Adrenal gland (tissue), 5 donors: Measurements from ENCODE around the gene VKORC1.

Experiments used
- POLR2A ChIP-seq, 2 donors: fragments of 450-650 bp; IDR thresholded peaks; one replicate each; pipeline ENCODE4 v1.6.1; 2017; ENCODE audit warnings: antibody characterized with exemption in 2 of 2, mild to moderate bottlenecking in 2 of 2, moderate library complexity in 1 of 2
- TF ChIP-seq, protein P1 (sequence below), 6 experiments: fragments of 450-650 bp in 4 of 6; fragments of 200-600 bp in 2 of 6; sonication (generic) in 1 of 6; IDR thresholded peaks; 1 replicate in 5 of 6; 2 replicates in 1 of 6; pipeline versions ENCODE4 v1.5.1 to v1.8.0; 2016 to 2021; ENCODE audit warnings: antibody characterized with exemption in 6 of 6, mild to moderate bottlenecking in 2 of 6, moderate library complexity in 1 of 6
- donor health status: DM: no; HTN: no; CAD: no.

DNA sequence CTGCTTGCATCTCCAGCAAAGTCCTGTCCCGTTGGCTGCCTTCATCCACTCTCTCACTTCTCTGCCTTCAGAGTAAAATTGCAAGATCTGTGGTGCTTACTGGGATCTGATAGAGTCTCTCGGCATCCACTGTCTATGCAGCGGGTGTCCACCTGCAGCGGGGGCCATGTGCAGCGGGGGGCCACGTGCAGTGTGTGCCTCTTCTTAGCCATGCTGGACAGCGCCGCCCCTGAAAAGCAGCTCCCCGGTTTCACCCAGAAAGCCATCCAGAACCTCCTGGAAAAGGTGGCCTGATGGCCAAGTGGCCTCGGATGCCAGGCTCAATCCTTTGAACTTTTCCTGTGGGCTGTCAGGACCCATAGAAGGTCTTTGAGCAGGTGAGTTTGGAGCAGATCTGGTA is 51.7 kb downstream of the VKORC1 start:
- TF ChIP-seq, protein P1, sequence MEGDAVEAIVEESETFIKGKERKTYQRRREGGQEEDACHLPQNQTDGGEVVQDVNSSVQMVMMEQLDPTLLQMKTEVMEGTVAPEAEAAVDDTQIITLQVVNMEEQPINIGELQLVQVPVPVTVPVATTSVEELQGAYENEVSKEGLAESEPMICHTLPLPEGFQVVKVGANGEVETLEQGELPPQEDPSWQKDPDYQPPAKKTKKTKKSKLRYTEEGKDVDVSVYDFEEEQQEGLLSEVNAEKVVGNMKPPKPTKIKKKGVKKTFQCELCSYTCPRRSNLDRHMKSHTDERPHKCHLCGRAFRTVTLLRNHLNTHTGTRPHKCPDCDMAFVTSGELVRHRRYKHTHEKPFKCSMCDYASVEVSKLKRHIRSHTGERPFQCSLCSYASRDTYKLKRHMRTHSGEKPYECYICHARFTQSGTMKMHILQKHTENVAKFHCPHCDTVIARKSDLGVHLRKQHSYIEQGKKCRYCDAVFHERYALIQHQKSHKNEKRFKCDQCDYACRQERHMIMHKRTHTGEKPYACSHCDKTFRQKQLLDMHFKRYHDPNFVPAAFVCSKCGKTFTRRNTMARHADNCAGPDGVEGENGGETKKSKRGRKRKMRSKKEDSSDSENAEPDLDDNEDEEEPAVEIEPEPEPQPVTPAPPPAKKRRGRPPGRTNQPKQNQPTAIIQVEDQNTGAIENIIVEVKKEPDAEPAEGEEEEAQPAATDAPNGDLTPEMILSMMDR (IDR thresholded peaks at IDR 0.05): no peak
- no peak for TF ChIP-seq POLR2A (IDR thresholded peaks at IDR 0.05)
